HG03469 (cell line): ENCODE data around the gene PPWD1.
"Not testable (repeated sequence)": the region's sequence is repeated elsewhere in the genome, so short reads cannot be mapped to it uniquely, and the experiment has no call there.

Source experiments
- ATAC-seq: cut with Tn5 transposase; IDR thresholded peaks from one replicate; pipeline ENCODE4 v1.9.1; 2021; ENCODE audit warnings: mild to moderate bottlenecking, moderate library complexity, moderate number of reproducible peaks; ENCODE audit not compliant: unreplicated experiment

Gene PPWD1

DNA sequence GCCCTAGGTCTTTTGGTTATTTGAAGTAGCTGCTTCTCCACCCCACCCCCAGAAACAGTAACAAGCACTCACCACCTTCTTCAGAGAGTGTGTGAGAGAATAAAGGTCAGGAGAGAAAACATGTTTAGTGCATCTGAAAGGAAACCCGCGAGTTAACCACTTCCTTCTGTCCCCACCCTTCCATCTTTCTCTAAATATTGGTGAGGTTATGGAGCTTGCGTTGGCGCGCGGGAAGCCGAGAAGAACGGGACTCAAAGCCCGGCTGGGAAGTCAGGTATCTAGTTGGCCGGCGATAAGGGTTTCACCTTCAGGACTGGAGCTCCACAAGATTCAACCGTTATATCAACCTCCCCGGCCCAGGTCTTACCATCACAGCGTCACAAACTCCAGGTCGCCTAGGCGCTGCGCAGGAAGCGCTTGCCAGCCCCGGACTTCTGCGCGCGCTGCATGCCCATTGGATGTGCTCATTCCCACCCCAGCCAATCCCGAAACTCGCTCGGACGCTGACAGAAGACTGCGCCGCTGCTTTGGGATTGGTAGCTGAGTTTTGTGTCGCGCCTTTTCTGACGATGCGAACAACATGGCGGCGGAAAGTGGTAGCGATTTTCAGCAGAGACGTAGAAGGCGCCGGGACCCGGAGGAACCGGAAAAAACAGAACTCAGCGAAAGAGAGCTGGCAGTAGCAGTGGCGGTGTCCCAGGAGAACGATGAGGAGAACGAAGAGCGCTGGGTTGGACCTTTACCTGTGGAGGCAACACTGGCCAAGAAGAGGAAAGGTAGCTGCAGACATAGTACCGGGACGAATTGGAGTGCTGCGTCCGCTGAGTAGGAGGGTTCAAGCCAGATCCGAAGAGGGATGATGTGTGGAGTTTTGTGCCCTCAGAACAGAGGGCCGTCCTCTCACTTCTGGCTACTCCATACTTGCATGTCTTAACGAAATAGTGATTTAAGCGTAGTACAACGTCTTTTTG, at the start of gene PPWD1, which contains the start of gene CENPK:
TSS of gene PPWD1 (plus strand) at position 566 of the 971 bp plus-strand sequence. CDS start at position 581, 15 bp downstream.
TSS of gene CENPK (minus strand) at position 438 of the 971 bp plus-strand sequence. CDS start 8,261 bp downstream, outside the sequence.
- ATAC-seq, result peak; percentile 95

DNA sequence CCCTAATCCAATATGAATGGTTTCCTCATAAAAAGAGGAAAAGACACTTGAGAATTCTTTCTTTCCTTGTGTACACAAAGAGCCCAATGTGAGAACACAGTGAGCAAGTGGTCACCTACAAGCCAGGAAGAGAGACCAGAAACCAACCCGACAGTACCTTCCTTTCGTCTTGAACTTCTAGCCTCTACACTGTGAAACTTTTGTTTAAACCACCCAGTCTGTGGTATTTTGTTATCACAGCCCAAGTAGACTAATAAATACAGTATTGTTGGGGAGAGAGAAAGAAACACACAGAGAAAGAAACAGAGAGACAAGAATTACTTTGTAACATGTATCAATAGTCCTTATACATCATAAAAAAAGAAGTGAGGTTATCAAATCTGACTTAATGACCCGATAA, 37.4 kb upstream of the PPWD1 start:
- no peak for ATAC-seq

DNA sequence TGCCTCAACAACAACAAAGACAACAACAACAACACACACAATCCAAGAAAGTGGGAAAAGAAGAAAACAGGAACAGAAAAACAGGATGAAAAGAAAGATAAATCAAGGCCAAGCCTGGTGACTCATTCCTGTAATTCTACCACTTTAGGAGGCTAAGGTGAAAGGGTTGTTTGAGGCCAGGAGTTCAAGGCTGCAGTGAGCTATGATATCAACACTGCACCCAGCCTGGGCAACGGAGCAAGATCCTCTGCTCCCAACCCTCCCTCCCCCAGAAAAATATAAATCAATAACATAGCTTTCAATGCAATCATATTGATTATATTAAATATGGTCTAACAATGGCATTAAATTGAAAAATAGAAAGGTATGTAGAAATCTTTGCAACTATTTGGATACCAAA, 32.2 kb upstream of the PPWD1 start:
- no peak for ATAC-seq

DNA sequence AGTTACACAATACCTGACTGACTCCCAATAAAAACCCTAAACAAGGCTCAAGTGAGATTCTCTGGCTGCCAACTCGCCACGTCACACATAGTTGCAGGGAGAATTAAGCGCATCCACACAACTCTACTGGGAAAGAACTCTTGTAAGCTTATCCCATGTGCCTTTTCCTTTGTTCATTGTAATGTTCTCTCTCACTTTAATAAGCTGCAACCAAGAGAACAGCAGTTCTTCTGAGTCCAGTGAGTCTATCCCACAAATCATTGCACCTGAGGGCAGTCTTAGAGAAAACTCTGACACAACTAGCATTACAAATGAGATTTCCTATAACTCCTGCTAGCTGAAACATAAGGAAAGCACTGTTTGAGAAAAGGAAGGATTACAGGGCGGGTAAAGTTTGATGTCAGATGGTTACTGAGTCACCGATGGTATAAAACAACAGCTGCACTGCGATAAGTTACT, 27.5 kb upstream of the PPWD1 start:
- no peak for ATAC-seq

DNA sequence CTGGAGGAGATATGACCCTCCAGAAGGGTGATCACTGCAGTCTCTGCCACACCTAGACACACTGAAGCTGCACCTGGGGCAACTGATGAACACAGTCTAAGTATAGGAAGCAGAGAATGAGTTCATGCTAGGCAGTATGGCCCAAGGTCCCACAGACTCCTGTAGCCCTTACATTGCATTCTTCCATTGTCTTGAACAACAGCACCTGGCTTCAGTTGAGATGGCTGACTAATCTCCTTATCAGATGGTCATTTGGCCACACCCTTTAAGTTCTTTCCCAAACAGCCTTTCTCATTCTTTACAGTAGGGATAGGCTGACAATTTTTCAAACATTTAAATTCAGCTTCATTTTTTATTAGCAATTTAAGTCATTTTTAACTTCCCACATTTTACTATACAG, 23.3 kb upstream of the PPWD1 start:
- ATAC-seq, result no peak

DNA sequence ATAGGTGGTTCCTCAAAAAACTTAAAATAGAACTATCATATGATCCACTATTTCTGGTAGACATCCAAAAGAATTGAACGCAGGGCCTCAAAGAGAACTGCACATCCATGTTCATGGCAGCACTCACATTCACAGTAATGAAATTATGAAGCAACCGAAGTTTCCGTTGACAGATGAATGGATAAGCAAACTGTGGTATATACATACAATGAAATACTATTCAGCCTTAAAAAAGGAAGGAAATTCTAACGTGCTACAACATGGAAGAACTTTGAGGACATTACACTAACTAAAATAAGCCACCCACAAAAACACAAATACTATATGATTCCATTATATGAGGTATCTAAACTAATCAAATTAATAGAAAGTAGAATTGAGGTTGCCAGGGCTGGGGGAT, 18.6 kb upstream of the PPWD1 start:
- ATAC-seq, result no peak

DNA sequence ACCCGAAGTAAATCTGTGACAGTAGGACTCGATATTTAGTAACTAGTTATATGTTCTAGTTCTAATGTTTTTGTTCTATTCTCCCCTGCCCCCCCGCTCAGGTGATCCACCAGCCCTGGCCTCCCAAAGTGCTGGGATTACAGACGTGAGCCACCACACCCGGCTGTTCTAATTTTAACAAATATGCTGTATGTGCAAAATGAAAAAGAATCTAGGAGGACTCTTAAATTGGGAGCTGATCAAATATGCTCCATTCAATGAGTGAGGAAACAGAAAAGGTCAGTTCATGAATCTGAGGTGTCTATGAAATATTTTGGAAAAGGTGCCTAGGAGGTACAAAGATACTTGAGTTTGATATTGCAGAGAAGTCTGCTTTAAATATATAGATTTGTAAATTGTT, 17.0 kb upstream of the PPWD1 start:
- ATAC-seq, result no peak

DNA sequence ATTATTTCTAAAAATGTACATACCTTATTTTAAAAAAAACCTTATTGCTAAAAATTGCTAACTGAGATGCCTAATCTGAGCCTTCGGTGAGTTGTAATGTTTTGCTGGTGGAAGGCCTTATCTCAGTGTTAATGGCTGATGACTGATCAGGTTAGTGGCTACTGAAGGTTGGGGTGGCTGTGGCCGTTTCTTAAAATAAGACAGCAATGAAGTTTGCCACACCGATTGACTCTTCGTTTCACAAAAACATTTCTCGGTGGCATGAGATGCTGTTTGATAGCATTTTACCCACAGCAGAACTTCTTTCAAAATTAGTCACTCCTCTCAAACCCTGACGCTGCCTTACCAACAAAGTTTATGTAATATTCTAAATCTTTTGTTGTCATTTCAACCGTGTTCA, 14.8 kb upstream of the PPWD1 start:
- ATAC-seq, result no peak

DNA sequence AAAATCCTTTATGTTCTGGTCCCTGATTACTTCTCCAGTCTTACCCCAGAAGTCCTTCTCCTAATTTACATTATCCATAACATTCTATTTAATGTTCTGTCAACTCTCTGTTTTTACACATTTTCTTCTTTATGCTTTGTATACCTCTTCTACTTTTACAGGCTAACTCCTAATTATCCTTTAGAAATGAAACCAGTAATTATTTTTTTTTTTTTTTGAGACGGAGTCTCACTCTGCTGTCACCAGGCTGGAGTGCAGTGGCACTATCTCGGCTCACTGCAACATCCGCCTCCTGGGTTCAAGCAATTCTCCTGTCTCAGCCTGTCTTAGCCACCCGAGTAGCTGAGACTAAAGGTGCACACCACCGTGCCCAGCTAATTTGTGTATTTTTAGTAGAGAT, 9.2 kb upstream of the PPWD1 start:
- ATAC-seq, result no peak

DNA sequence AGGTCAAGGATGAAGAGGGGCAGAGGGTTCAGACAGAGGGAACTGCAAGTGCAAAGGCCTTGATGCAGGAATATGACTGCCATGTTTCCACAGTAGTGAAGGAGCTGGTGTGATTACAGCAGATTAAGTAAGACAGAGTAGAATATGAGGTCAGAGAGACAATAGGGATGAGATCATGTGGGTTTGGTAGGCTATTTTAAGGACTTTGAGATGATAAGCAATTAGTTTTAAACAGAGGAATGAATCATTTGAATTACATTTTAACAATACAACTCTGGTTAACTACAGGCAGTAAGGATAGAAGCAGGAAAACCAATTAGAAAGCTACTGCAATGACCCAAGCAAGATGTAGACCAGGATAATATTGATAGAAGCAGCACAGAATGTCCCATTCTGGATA, 7.8 kb upstream of the PPWD1 start:
- no peak for ATAC-seq

DNA sequence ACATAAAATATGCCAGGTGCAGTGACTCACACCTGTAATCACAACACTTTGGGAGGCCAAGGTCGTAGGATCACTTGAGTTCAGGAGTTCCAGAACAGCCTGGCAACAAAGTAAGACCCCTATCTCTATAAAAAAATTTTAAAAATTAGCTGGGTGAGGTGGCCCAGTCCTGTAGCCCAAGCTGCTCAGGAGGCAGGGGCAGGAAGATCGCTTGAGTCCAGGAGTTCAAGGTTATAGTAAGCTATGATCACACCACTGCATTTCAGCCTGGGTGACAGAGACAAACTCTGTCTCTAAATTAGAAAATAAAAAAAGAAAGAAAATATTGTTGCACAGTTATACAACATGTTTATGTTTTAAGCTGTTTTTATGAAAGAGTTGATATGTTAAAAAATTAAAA, 6.9 kb upstream of the PPWD1 start:
- no peak for ATAC-seq

DNA sequence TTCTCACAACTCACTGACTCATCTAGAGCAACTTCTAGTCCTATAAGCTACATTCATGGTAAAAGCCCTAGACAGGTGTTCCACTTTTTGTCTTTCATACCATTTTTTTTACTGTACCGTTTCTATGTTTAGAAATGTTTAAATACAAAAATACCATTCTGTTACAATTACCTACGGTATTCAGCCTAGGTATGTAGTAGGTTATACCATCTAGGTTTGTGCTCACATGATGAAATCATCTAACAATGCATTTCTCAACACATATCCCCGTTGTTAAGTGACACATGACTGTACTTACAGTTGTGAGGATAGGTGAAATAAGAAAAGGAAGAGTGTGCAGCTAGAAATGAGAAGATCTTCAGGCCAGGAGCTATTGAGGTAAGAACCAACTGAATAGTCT, 6.4 kb upstream of the PPWD1 start:
- ATAC-seq, result no peak

DNA sequence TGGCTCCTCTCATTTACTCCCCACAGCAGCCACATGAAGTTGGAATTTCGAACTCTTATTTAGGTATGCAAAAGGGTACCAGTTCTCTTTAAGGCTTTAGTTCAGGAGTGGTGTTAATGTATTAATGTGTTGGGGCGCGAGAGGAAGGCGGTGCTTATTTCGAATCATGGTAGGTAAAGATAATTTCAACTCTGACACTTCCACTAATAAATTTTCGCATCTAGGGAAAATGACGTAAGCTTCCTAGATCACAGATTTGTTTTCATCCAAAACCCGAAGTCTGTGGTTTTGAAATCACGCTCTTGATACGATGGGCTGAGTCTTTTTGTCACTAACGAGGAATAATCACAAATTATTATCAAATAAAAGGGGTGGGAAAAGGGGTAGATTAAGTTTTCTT, 681 bp downstream of the PPWD1 start:
- no peak for ATAC-seq

DNA sequence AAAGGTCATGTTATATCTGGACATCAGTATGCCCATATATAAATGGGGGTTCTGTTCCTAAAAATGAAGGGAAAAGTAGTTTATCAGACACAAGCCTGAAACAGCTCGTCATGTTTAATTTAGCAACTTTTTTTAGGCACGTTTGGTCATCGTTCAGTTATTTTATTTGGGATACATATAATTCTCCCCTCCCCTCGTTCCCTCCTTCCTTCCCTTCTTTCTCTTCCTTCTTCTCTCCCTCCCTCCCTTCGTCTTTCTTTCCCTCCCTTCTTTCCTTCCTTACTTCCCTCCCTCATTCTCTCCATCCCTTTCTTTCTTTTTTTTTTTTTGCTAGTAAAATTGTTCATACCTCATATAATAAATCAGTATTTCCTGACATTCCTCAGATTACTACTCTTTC, 3.4 kb downstream of the PPWD1 start:
- ATAC-seq, result no peak

DNA sequence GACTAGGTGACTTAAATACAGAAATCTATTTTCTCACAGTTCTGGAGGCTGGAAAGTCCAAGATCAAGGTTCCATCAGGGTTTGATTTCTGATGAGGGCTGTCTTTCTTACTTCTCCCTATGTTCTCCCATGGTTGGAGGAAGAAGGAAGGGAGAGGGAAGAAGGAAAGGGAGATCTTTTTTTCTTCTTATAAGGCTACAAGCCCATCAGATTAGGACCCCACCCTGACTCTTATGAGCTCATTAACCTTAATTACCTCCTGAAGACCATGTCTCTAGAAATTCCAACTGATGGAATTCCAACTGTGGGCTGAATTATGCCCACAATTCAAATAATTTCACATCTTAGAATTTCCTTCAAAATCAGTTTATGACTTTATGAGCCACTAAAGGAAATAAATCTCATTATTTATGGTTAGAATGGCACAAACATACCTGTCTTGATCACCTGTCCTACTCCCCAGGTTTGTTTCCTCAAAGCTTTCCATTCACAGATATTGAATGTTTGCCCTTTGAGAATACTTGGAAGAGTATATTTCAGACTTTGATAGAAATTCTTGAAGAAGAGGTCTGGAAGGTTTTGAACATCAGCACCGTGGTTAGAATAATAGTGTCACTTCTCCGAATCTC, 7.6 kb downstream of the PPWD1 start:
- no peak for ATAC-seq

DNA sequence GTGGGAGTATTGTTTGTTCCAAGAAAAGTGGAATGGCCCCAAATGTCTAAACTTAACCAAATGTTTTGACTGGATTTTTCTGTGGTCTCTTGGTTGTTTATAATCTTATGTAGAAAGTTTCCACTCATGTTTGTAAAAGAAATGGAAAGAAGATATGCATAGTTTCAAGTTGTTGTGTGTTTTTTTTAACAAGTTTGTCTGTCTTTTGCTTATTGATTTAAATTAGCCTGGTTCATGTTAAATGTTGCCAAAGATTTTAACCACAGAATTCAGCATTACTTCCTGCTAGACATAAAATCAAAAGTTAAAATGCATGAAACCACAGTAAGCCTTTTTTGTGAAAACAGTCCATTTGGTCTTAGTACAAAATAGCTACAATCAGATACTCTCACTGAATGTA, 14.0 kb downstream of the PPWD1 start:
- no peak for ATAC-seq

DNA sequence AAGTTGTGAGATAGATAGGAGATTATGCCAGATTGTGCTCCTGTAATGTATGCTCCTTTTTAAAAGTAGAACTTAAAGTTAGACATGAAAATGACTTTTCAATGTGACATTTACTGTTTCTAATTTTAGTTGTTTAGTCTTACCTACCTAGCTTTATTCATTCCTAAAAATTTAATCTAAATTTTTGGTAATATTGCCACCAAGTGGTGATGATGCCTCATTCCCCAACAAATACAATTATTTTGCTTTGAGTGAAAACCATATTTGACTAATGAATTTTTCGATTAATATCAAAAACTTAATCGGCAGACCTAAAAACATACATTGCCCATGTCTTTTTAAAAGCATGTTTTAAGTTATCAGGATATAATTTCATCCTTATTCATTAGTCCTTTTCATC, 25.6 kb downstream of the PPWD1 start:
- ATAC-seq, result no peak

DNA sequence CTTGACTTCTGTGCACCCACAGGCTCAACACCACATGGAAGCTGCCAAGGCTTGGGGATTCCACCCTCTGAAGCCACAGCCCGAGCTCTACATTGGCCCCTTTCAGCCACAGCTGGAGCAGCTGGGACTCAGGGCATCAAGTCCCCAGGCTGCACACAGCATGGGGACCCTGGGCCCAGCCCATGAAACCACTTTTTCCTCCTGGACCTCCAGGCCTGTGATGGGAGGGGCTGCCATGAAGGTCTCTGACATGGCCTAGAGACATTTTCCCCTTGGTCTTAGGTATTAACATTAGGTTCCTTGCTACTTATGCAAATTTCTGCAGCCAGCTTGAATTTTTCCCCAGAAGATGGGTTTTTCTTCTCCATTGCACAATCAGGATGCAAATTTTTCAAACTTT, 38.7 kb downstream of the PPWD1 start:
- not testable (repeated sequence) for ATAC-seq

DNA sequence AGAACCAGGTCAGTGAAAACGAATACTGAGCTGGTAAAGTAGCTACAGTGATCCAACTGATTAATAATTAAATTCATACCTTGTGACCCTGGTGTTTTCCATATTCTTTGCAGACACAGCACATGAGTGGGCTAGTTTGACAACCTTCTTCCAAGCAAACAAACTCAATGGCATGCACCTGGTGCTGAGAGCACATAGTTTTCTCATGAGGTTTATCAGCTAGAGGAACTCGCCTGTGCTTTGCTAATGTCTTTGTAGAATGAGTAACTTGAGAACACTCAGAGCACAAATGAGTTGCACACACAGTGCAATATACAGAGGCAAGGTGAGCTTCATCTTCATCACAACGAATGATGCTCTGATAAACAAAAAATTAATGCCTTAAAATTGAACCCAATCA, 48.4 kb downstream of the PPWD1 start:
- ATAC-seq, result no peak

DNA sequence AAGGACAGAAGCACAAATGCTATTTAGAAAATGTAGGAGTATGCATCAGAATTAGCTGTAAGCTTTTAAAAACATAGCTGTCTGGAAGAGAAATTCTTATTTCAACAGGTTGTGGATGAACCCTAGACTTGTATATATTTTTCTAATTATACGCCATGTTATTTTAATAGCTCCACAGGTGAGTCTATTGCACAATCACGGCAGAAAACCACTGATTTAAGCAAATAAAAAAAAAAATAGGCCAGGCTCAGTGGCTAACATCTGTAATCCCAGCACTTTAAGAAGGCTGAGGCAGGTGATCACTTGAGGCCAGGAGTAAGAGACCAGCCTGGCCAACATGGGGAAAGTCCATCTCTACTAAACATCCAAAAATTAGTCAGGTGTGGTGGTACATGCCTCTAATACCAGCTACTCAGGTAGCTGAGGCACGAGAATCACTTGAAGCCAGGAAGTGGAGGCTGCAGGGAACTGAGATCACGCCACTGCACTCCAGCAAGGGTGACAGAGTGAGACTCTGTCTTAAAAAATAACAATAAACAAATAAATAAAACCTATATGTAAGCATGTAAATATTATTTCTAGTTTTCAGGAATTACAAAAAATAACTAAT, 49.3 kb downstream of the PPWD1 start:
- no peak for ATAC-seq

DNA sequence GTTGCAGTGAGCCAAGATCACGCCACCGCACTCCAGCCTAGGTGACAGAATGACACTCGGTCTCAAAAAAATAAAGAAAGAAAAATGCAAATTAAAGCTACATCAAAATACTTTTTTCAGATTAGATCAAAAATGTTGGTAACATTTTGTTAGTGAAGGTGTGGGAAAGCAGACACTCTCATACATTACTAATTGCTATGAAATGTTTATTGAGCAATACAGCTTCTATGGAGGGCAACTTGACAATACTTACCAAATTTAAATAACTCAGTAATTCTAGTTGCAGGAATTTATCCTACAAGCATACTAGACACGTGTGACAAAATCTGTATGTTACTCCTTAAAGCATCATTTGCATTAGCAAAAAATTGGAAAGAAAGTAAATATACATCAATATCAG, 56.9 kb downstream of the PPWD1 start:
- ATAC-seq, result no peak

DNA sequence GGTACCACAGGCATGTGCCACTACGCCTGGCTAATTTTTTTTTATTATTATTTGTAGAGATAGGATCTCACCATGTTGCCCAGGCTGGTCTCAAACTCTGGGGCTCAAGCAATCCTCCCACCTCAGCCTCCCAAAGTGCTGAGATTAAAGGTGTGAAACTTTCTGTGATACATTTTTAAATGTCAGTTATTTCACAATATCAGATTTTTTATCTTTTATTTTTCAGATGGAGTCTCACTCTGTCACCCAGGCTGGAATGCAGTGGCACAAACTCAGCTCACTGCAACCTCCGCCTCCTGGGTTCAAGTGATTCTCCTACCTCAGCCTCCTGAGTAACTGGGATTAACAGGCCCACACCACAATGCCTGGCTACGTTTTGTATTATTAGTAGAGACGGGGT, 58.9 kb downstream of the PPWD1 start:
- ATAC-seq, result not testable (repeated sequence)
